Progenitor cell of endocrine pancreas (in vitro differentiated cells): ENCODE measurements around the gene ZNF746. TPM values are rescaled to one million over a fixed set of nuclear protein-coding genes. Genes with fewer than 3 reads are reported as not detected.
A peak's percentile ranks its signal among the peaks of the same experiment; 100 is the strongest.
"Not testable (repeated sequence)": the region's sequence is repeated elsewhere in the genome, so short reads cannot be mapped to it uniquely, and the experiment has no call there.

Experiments
- DNase-seq: peaks from one replicate; pipeline ENCODE4 v3.0.0; 2021; ENCODE audit warnings: low spot score; ENCODE audit not compliant: unreplicated experiment
- H3K27ac Mint-ChIP-seq: 2 replicates; pipeline ENCODE4 v1.8.0; 2021; ENCODE audit warnings: mild to moderate bottlenecking, moderate library complexity, mixed read lengths
- H3K27me3 Mint-ChIP-seq: 2 replicates; pipeline ENCODE4 v1.8.0; 2021; ENCODE audit warnings: mixed read lengths
- H3K36me3 Mint-ChIP-seq: 2 replicates; pipeline ENCODE4 v1.8.0; 2022; ENCODE audit warnings: mixed read lengths; ENCODE audit not compliant: insufficient read depth
- H3K4me1 Mint-ChIP-seq: 2 replicates; pipeline ENCODE4 v1.8.0; 2021; ENCODE audit warnings: low read depth, mixed read lengths
- H3K4me3 Mint-ChIP-seq: 2 replicates; pipeline ENCODE4 v1.8.0; 2021; ENCODE audit warnings: low read depth, mild to moderate bottlenecking, moderate library complexity, mixed read lengths
- H3K9me3 Mint-ChIP-seq: 2 replicates; pipeline ENCODE4 v1.8.0; 2021; ENCODE audit warnings: low read depth, mixed read lengths
- CTCF ChIP-seq: fragments of 200-600 bp; sonication (generic); IDR thresholded peaks from one replicate; pipeline ENCODE4 v1.5.0; 2021; ENCODE audit warnings: antibody characterized with exemption, mild to moderate bottlenecking; ENCODE audit not compliant: unreplicated experiment
- total RNA-seq: library from RNA; stranded (reverse); gene quantifications from 2 replicates; pipeline ENCODE4 v1.2.1, GENCODE V29; 2021

The ZNF746 gene
- total RNA-seq, 1 donor from 2014 or later, result 26.7 TPM

DNA sequence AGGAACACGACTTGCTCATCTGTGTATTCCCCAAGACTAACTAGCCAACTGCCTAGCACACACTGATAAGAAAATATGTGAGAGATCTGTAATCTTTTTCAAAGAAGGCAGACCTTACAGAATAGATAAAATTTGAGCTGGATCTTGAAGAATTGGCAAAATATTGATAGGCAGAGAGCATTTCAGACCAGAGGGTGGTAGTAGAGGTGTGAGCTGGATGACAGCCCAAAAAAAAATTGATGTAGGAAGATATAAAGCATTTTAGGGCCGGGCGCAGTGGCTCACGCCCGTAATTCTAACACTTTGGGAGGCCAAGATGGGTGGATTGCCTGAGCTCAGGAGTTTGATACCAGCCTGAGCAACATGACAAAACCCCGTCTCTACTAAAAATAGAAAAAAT, 1.2 kb upstream of the ZNF746 start:
- no peak for TF ChIP-seq CTCF
- DNase-seq, result no peak
- H3K4me1 Mint-ChIP-seq, result peaks cover 19% of the 10 kb centered on the region
- H3K9me3 Mint-ChIP-seq, result no peaks in the 10 kb centered on the region
- H3K27ac Mint-ChIP-seq, result no peak overlapping the region
- peaks cover 16% of the 10 kb centered on the region for H3K27me3 Mint-ChIP-seq
- H3K36me3 Mint-ChIP-seq, result no peaks in the 10 kb centered on the region
- peak overlapping the region; percentile 28 for H3K4me3 Mint-ChIP-seq

GRCh38 chr7:149496642-149497391, 792 bp downstream of the ZNF746 start:
- Mint-ChIP-seq H3K27ac (peak overlapping the region; percentile 98), H3K27me3 (peaks cover 16% of the 10 kb centered on the region)

DNA sequence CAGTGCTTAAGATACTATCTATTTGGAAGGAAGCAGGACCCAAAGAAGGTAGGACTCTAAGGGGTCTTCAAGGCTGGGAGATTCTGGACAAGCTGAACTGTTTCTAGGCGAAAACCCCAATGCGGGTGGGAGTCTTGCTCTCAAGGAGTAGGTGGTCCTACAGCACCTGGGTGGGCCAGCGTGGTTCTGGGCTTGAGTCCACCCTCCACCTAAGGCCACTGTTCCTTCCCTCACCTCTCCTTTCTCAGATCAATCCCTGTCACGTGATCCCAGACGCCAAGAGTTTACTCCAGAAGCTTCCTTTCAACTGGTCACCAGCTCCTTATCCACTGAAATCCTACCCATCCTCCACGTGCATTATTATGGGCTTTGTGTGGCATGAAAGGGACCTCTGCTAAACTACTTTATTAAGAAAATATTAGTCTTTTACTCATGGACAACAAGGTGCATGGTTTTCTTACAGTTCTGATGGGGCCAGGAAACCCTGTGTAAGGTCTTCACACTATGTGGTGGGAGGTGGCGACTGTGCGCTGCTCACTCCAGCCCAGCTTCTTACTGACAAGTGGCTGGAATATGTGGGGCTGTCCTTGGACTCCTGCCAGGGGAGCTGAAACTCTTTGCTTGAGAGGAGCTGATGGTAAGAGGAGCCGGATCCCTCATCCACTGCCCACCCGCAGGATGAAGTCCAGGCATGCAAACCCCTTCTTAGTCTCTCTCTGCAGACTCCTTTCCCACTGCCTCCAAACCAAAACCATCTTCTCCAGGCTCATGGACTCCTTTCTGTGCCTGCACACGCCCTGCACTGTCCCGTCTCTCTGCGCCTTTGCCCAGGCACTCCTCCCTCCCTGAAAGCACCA, 1.6 kb downstream of the ZNF746 start:
- peaks cover 19% of the 10 kb centered on the region for H3K4me1 Mint-ChIP-seq
- TF ChIP-seq CTCF, result no peak
- H3K27me3 Mint-ChIP-seq, result peaks cover 16% of the 10 kb centered on the region
- peak overlapping the region; percentile 95 for H3K4me3 Mint-ChIP-seq
- H3K9me3 Mint-ChIP-seq, result no peaks in the 10 kb centered on the region
- peak overlapping the region; percentile 98 for H3K27ac Mint-ChIP-seq
- DNase-seq, result no peak
- H3K36me3 Mint-ChIP-seq, result peaks cover 10% of the 10 kb centered on the region

More at GRCh38 chr7:149496642-149497391, 792 bp downstream of the ZNF746 start:
- peaks cover 19% of the 10 kb centered on the region for H3K4me1 Mint-ChIP-seq
- H3K9me3 Mint-ChIP-seq, result no peaks in the 10 kb centered on the region
- peak; percentile 32 for DNase-seq
- H3K4me3 Mint-ChIP-seq, result peak overlapping the region; percentile 95
- H3K36me3 Mint-ChIP-seq, result peaks cover 7% of the 10 kb centered on the region
- no peak for TF ChIP-seq CTCF

DNA sequence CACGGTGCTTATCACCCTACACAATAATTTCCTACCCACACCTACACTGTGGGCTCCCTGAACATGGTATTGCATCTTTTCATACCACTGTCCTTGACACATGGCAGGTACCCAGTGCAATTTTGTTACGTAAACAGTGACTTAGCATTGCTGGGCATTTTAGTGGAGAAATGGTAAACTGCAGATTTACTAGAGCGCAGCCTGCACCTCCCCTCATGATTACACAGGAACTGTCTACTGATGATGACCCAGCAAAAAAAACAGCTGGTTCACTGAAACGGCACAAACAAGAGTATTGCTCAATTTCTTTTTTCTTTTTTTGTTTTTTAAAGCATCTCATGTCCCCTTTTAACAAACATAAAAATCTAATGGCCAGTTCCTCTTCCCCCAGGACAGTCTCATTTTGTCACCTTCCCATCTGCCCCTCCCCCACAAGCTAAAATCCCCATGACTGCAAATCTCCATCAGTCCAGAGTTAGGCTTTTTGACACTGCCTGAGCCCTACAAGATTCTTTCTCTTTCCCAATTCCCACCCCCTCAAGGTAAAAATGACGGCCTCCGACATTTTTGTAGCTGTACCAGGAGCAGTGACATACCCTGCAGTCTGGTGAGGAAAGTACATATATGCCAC, 2.8 kb downstream of the ZNF746 start:
- no peak for DNase-seq
- peaks cover 12% of the 10 kb centered on the region for H3K27me3 Mint-ChIP-seq
- H3K27ac Mint-ChIP-seq, result peak overlapping the region; percentile 42
- TF ChIP-seq CTCF, result no peak
- peaks cover 17% of the 10 kb centered on the region for H3K36me3 Mint-ChIP-seq
- no peak overlapping the region for H3K4me3 Mint-ChIP-seq
- peaks cover 19% of the 10 kb centered on the region for H3K4me1 Mint-ChIP-seq
- no peaks in the 10 kb centered on the region for H3K9me3 Mint-ChIP-seq

DNA sequence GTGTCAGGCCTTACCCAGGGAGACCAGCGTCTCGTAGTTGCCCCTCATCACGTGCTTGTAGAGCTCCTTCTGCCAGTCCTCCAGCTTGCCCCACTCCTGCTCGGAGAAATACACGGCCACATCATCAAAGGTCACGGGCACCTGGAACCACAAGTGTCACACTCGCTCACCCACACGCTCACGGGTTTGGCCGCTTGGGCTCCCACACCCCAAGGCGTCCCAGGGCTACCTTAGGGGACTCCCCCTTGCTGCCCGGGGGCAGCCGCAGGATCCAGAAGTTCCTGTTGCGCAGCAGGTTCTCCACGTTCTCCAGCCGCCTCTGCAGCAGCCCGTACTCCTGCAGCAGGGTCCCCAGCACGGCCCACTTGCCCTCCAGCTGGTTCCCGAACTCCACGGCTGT, 3.6 kb downstream of the ZNF746 start:
- H3K27me3 Mint-ChIP-seq, H3K9me3 Mint-ChIP-seq, H3K4me3 Mint-ChIP-seq, H3K27ac Mint-ChIP-seq, DNase-seq: not testable (repeated sequence)
- peaks cover 19% of the 10 kb centered on the region for H3K4me1 Mint-ChIP-seq
- peaks cover 18% of the 10 kb centered on the region for H3K36me3 Mint-ChIP-seq
